Stomach (tissue), 4 donors: ENCODE results near the gene FGF14.

Source experiments
- CTCF ChIP-seq, 7 experiments: fragments of 450-650 bp in 4 of 7; fragments of 200-600 bp in 3 of 7; sonication (generic) in 3 of 7; IDR thresholded peaks; one replicate each; pipeline ENCODE4 v1.5.1; 2016 to 2019; ENCODE audit warnings: antibody characterized with exemption in 7 of 7, control low read depth in 2 of 7, mild to moderate bottlenecking in 1 of 7
- EP300 ChIP-seq: sonication (generic); formaldehyde crosslinking; IDR thresholded peaks from one replicate; pipeline ENCODE4 v1.6.1; 2017; ENCODE audit warnings: antibody characterized with exemption
- POLR2A ChIP-seq, 4 donors: fragments of 450-650 bp; IDR thresholded peaks; one replicate each; pipeline ENCODE4 v1.6.1; 2016; ENCODE audit warnings: antibody characterized with exemption in 4 of 4, control low read depth in 2 of 4, mild to moderate bottlenecking in 1 of 4, moderate library complexity in 1 of 4
- POLR2AphosphoS5 ChIP-seq, 3 donors: sonication (generic); formaldehyde crosslinking; IDR thresholded peaks; one replicate each; pipeline ENCODE4 v1.6.1; 2016; ENCODE audit warnings: antibody characterized with exemption in 3 of 3

DNA sequence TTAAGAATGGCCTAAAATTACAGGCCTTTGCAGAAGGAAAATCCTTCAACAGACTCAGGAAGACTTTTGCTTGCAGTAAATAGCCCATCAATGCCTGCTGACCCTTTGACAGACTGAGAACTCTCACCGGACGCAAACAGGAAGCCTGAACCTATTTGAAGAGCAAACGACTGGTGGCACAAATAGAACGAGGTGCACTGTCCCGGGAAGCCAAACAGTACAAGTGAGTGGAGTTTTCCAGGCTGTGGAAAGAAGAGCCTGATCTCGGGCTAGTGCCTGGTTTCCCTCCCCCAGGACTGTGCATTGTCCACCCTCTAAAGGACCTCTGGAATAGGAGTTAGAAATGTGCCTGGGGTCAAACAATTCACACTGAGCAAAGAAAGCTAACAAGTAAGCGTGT, 165.5 kb downstream of the FGF14 start:
- TF ChIP-seq CTCF (IDR thresholded peaks at IDR 0.05) (no peak), POLR2A (IDR thresholded peaks at IDR 0.05) (no peak), POLR2AphosphoS5 (IDR thresholded peaks at IDR 0.05) (no peak), EP300 (no peak)
